Keratinocyte (primary cell): ENCODE results near the gene SCAMP1. TPM values are rescaled to one million over a fixed set of nuclear protein-coding genes. Genes with fewer than 3 reads are reported as not detected.
A peak's percentile ranks its signal among the peaks of the same experiment; 100 is the strongest.

Source experiments
- DNase-seq: peaks from one replicate; pipeline ENCODE4 v3.0.0-alpha.2; 2011; ENCODE audit warnings: low read depth, missing footprints, low spot score
- FAIRE-seq: peaks from 2 replicates; lab custom pipeline; 2011; peaks lifted over from hg19 to GRCh38; lab: Jason Lieb, UNC
- H2AFZ ChIP-seq: 2 replicates; pipeline ENCODE4 v1.6.0; 2012; ENCODE audit warnings: low read length, control low read depth, inconsistent platforms; ENCODE audit not compliant: control insufficient read depth
- H3K27ac ChIP-seq: 2 replicates; pipeline ENCODE4 v1.5.1; 2011; ENCODE audit warnings: low read length; ENCODE audit not compliant: control insufficient read depth, insufficient read depth
- H3K27me3 ChIP-seq: 3 replicates; pipeline ENCODE4 v1.6.0; 2011; ENCODE audit warnings: low read length; ENCODE audit not compliant: control insufficient read depth, insufficient read depth; ENCODE audit errors: extremely low read depth
- H3K36me3 ChIP-seq, 2 experiments: 2 replicates in 1 of 2; 3 replicates in 1 of 2; pipeline ENCODE4 v1.5.1; 2011; ENCODE audit warnings: low read length in 2 of 2, mild to moderate bottlenecking in 1 of 2; ENCODE audit not compliant: control insufficient read depth in 2 of 2, insufficient read depth in 2 of 2; ENCODE audit errors: extremely low read depth in 1 of 2
- H3K4me1 ChIP-seq: 3 replicates; pipeline ENCODE4 v1.5.1; 2011; ENCODE audit warnings: low read length; ENCODE audit not compliant: control insufficient read depth, insufficient read depth; ENCODE audit errors: extremely low read depth
- H3K4me2 ChIP-seq: 3 replicates; pipeline ENCODE4 v1.6.0; 2011; ENCODE audit warnings: low read depth, low read length; ENCODE audit not compliant: control insufficient read depth, insufficient read depth; ENCODE audit errors: extremely low read depth
- H3K4me3 ChIP-seq, 3 experiments: fragments of 200-600 bp in 1 of 3; sonication (generic) in 1 of 3; 2 replicates in 2 of 3; 3 replicates in 1 of 3; pipeline ENCODE4 v1.5.1; 2011 to 2016; ENCODE audit warnings: low read length in 3 of 3, mild to moderate bottlenecking in 3 of 3, control low read depth in 2 of 3, inconsistent platforms in 1 of 3, low read depth in 1 of 3, mixed read lengths in 1 of 3, mixed run types in 1 of 3, moderate library complexity in 1 of 3; ENCODE audit not compliant: control insufficient read depth in 2 of 3, insufficient read depth in 2 of 3; ENCODE audit errors: extremely low read depth in 1 of 3
- H3K79me2 ChIP-seq: 2 replicates; pipeline ENCODE4 v1.6.0; 2012; ENCODE audit warnings: low read length; ENCODE audit not compliant: control insufficient read depth, insufficient read depth
- H3K9ac ChIP-seq: 3 replicates; pipeline ENCODE4 v1.6.0; 2011; ENCODE audit warnings: low read length; ENCODE audit not compliant: control insufficient read depth, insufficient read depth; ENCODE audit errors: extremely low read depth
- H3K9me1 ChIP-seq: 3 replicates; pipeline ENCODE4 v1.6.0; 2011; ENCODE audit warnings: low read length; ENCODE audit not compliant: control insufficient read depth, insufficient read depth; ENCODE audit errors: extremely low read depth
- H3K9me3 ChIP-seq: 2 replicates; pipeline ENCODE4 v1.5.1; 2012; ENCODE audit warnings: low read depth, low read length; ENCODE audit not compliant: control insufficient read depth
- H4K20me1 ChIP-seq: 3 replicates; pipeline ENCODE4 v1.6.0; 2011; ENCODE audit warnings: low read length; ENCODE audit not compliant: control insufficient read depth, insufficient read depth; ENCODE audit errors: extremely low read depth
- EZH2 ChIP-seq: IDR thresholded peaks from one replicate; pipeline ENCODE4 v1.6.1; 2012; ENCODE audit warnings: inconsistent platforms, mild to moderate bottlenecking, low read length, moderate library complexity
- dilution Hi-C: fragments of 300-500 bp; cut with MboI; formaldehyde crosslinking; loops from one replicate; pipeline ENCODE4 v1.7.0; 2020; ENCODE audit warnings: low sequenced_read_pairs; ENCODE audit not compliant: extremely low pct_ligation_motif_present
- polyA minus RNA-seq, 3 experiments: library from RNA; depleted of rRNA, polyadenylated mRNA; stranded (reverse); fragments of >200 nt; gene quantifications; 1 replicate in 1 of 3; 2 replicates in 1 of 3; 3 replicates in 1 of 3; pipeline ENCODE4 v1.2.3, GENCODE V29; 2011
- polyA plus RNA-seq, 5 experiments: library from polyadenylated mRNA; depleted of rRNA in 3 of 5; stranded (reverse) in 3 of 5; stranded (forward) in 1 of 5; unstranded in 1 of 5; fragments of >200 nt; gene quantifications; 1 replicate in 1 of 5; 2 replicates in 3 of 5; 3 replicates in 1 of 5; pipeline versions ENCODE4 v1.2.1 to v1.2.3, GENCODE V29; 2011 to 2012; ENCODE audit warnings: missing spikeins in 2 of 5, low read depth in 1 of 5, low replicate concordance in 1 of 5
- TF ChIP-seq, protein P1 (sequence below), 3 experiments: IDR thresholded peaks in 1 of 3; conservative IDR thresholded peaks in 1 of 3; optimal IDR thresholded peaks in 1 of 3; 2 replicates in 2 of 3; 3 replicates in 1 of 3; pipeline versions ENCODE3 to v1.5.1; 2011; ENCODE audit warnings: low read length in 3 of 3, mild to moderate bottlenecking in 3 of 3, moderate library complexity in 2 of 3, control low read depth in 1 of 3, inconsistent platforms in 1 of 3; ENCODE audit not compliant: insufficient read depth in 2 of 3; ENCODE audit errors: extremely low read depth in 1 of 3

SCAMP1 gene, protein sequence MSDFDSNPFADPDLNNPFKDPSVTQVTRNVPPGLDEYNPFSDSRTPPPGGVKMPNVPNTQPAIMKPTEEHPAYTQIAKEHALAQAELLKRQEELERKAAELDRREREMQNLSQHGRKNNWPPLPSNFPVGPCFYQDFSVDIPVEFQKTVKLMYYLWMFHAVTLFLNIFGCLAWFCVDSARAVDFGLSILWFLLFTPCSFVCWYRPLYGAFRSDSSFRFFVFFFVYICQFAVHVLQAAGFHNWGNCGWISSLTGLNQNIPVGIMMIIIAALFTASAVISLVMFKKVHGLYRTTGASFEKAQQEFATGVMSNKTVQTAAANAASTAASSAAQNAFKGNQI
- polyA plus RNA-seq (26.4 to 39.7 TPM (median 36.6 TPM) in 3 replicates), polyA minus RNA-seq (17.4 to 84.1 TPM (median 74.3 TPM) in 3 replicates)
- polyA plus RNA-seq (2011; ENCODE audit: low read depth): 27.1 TPM
- polyA plus RNA-seq (2011; cell fraction: cytosol; rRNA removed): 11.7 and 30.1 TPM in 2 replicates
- 25.9 and 32.7 TPM in 2 replicates for polyA plus RNA-seq (2011; cell fraction: nucleus; rRNA removed)
- polyA plus RNA-seq (2012; ENCODE audit: low replicate concordance): 27.3 and 28.1 TPM in 2 replicates
- 40.5 TPM for polyA minus RNA-seq (2011; cell fraction: cytosol; rRNA and poly(A)+ RNA removed)
- 46.4 and 94.6 TPM in 2 replicates for polyA minus RNA-seq (2011; cell fraction: nucleus; rRNA and poly(A)+ RNA removed)

DNA sequence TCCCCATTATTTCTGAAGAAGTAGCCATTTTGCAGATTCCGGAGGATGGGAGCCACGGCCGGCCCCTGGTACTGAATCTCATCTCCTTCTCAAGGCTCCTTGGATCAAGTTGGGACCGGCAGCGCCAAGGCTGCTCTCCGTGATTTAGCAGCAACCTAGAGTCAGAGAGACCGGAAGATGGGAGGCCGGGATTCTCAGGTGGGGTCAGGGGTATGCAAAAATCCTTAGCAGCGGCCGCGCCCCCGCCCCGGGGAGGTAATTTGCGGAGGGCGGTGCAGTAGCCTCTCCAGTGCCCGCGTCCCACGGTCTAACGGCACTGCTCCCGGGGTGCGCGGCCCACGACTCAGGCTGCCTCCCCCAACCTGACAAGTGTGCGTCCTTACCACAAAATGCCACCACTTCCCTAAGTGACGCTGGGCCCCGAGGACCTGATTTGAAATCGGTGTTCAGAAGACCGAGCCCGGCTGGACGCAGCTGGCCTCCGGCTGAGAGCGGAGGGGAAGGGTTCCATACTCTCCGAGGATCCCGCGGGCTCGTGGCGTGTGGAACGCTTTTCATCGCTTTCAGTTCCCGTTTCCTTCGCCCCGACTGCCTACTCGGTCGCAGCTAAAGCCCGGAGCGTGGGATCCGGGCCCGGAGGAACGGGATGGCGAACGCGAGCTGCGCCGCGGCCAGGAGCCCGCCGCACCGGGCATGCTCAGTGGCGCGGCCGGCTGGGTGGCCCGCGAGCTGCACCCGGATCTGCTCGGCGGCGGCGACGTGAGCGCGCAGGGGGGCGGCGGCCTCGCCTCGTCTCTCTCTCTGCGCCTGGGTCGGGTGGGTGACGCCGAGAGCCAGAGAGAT, at the start of gene SCAMP1:
SCAMP1 (plus strand) TSS at position 787 of the 843 bp plus-strand sequence; CDS start at position 842, 55 bp downstream.
- Histone ChIP-seq H3K4me3 (peak within 1 kb of the TSS; percentile 89 to 97 (median 96)), H4K20me1 (no peaks in the 10 kb centered on the region), H3K9me1 (no peaks in the 10 kb centered on the region), H3K4me1 (peaks cover 14% of the 10 kb centered on the region), H3K9me3 (no peaks in the 10 kb centered on the region), H3K79me2 (peaks cover 34% of the 10 kb centered on the region), H3K36me3 (peaks cover 2 to 6% of the 10 kb centered on the region in 2 experiments), H2AFZ (peak within 1 kb of the TSS; percentile 97), H3K27ac (peak within 1 kb of the TSS; percentile 93), H3K4me2 (peak within 1 kb of the TSS; percentile 98), H3K9ac (peak within 1 kb of the TSS; percentile 96), H3K27me3 (no peaks in the 10 kb centered on the region)
- FAIRE-seq (no peak), DNase-seq (peak; percentile 66)
- TF ChIP-seq EZH2: no peak
- TF ChIP-seq, protein P1, sequence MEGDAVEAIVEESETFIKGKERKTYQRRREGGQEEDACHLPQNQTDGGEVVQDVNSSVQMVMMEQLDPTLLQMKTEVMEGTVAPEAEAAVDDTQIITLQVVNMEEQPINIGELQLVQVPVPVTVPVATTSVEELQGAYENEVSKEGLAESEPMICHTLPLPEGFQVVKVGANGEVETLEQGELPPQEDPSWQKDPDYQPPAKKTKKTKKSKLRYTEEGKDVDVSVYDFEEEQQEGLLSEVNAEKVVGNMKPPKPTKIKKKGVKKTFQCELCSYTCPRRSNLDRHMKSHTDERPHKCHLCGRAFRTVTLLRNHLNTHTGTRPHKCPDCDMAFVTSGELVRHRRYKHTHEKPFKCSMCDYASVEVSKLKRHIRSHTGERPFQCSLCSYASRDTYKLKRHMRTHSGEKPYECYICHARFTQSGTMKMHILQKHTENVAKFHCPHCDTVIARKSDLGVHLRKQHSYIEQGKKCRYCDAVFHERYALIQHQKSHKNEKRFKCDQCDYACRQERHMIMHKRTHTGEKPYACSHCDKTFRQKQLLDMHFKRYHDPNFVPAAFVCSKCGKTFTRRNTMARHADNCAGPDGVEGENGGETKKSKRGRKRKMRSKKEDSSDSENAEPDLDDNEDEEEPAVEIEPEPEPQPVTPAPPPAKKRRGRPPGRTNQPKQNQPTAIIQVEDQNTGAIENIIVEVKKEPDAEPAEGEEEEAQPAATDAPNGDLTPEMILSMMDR (optimal IDR thresholded peaks at IDR 0.05 in 1 of 3, IDR thresholded peaks at IDR 0.05 in 1 of 3, conservative IDR thresholded peaks at IDR 0.05 in 1 of 3; ENCODE audit: extremely low read depth in 1 of 3, insufficient read depth in 2 of 3, low read length in 3 of 3): peak in 1 of 3 experiments; percentile 28
- dilution Hi-C loops: no loop called here

DNA sequence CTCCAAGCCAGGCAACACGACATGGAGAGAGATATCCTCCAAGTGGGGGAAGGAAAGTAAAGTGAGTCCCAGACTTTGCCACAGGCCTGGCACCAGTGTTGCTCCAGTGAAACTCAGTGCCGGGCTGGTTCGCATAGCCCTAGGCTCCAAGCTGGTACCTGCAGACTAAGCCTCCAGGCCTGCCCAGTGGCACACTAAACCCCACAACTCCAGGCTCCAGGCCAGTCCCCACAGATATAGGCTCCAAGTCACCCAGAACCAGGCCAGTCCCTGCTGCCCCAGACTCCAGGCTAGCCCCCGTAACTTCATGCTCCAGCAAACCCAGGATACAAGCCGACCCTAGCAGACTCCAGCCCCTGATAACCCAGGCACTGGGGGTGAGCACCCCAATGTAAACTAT, 42.9 kb upstream of the SCAMP1 start:
- H3K4me2 ChIP-seq: no peak overlapping the region
- no peak overlapping the region for H3K9ac ChIP-seq
- dilution Hi-C loops: no loop called here
- H3K4me3 ChIP-seq: no peak overlapping the region
- H3K79me2 ChIP-seq: no peaks in the 10 kb centered on the region
- H3K9me3 ChIP-seq: no peaks in the 10 kb centered on the region
- H3K4me1 ChIP-seq: no peaks in the 10 kb centered on the region
- no peak overlapping the region for H3K27ac ChIP-seq
- DNase-seq (no peak), FAIRE-seq (no peak)
- H2AFZ ChIP-seq: no peak overlapping the region
- no peaks in the 10 kb centered on the region for H3K36me3 ChIP-seq
- no peaks in the 10 kb centered on the region for H3K9me1 ChIP-seq
- H4K20me1 ChIP-seq: no peaks in the 10 kb centered on the region
- TF ChIP-seq, protein P1 (optimal IDR thresholded peaks at IDR 0.05 in 1 of 3, IDR thresholded peaks at IDR 0.05 in 1 of 3, conservative IDR thresholded peaks at IDR 0.05 in 1 of 3; ENCODE audit: extremely low read depth in 1 of 3, insufficient read depth in 2 of 3, low read length in 3 of 3): no peak
- no peak for TF ChIP-seq EZH2
- H3K27me3 ChIP-seq: no peaks in the 10 kb centered on the region
